Suppressor macrophage treated with lipopolysaccharide for 4 hours (primary cell): ENCODE measurements around the gene MMP28.

Source experiments
- DNase-seq: peaks from one replicate; pipeline ENCODE4 v3.0.0-alpha.2; 2020

Gene MMP28

DNA sequence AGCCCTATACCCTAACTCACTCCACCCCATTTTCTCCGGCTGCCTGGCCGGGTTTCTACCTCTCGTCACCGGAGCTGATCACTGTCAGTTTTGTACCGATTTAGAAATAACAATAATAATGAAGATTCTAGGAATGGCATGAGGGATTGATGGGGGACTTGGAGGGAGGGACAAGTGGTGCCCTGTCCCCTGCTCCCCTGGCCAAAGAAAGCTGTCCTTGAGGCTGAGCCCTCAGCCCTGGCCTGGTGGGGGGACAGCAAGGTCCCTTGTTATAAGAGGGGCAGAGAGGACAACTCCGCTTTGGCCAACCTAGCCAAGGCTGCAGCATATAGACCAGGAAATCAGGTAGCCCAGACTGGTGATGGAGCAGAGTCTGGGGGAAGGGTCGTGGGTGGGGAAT, 52.9 kb downstream of the MMP28 start:
- no peak for DNase-seq

DNA sequence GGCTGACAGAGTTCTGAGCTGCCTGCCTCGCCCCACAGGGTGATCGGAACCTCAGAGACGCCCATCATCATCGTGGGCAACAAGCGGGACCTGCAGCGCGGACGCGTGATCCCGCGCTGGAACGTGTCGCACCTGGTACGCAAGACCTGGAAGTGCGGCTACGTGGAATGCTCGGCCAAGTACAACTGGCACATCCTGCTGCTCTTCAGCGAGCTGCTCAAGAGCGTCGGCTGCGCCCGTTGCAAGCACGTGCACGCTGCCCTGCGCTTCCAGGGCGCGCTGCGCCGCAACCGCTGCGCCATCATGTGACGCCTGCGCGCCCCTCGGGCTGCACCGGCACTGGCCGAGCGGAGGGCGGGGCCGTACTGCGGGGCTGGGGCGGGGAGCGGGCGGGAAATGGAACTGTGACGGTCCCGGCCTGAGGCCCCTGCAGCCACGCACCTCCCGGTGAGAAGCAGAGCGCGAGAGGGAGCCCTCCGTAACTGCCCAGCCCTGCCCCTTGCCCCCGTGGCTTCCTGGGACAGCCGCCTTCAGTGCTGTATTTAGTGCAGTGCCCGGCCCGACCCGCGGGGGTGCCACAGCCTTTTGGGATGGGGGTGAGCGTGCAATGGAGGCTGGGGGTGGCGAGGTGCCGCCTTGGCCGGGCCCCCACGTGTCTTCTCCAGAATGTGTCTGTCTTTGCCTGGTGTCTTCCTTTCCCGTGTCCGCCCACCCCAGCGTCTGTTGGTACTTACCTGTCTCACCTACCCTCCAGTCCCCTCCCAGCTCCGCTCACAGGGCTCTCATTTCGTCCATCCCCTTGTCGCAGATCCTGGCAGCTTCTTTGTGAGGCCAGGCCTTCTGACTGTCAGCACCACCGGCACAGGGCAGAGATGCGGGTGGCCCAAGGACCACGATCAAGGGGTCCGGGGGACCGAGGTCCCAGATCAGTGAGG, 54.2 kb downstream of the MMP28 start:
- DNase-seq = no peak

DNA sequence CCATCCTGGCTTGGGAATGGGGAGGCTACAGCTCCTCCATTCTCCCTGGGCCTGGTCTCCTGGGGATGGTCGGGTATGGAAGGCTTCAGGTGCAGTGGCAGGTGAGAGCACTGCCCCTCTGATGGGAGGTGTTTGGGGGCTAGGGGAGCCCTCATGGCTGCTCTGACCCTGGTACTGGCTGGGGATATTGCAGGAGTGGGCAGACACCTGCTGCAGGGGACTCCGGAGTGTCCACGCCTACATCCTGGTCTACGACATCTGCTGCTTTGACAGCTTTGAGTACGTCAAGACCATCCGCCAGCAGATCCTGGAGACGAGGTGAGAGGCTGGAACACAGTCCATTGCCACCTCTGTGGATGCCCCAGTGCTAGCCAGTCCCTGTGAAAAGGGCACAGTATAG, 55.2 kb downstream of the MMP28 start:
- no peak for DNase-seq

- no peak for DNase-seq
These were observed 56.8 kb downstream of the MMP28 start for GRCh38 chr17:35738519-35739133.

DNA sequence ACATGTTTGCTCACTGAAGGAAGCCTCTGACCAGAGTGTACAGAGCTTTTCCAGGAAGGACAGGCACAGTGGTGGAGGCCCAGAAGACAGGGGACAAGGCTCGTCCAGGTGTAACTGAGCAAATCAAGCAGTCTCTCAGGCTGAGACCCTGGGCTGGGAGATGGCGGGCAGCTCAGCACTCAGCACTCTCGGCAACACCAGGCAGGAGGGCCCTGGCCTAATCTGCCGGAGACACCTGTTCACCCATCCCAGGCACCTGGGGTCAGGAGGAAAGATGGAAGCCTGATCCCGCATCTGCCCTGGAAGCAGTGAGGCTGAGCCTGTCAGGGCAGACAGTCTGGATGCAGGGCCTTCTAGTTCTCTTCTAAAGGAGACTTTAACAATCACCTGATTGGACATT, 59.2 kb downstream of the MMP28 start:
- no peak for DNase-seq

GRCh38 chr17:35735036-35735805, 60.2 kb downstream of the MMP28 start:
- DNase-seq = no peak

DNA sequence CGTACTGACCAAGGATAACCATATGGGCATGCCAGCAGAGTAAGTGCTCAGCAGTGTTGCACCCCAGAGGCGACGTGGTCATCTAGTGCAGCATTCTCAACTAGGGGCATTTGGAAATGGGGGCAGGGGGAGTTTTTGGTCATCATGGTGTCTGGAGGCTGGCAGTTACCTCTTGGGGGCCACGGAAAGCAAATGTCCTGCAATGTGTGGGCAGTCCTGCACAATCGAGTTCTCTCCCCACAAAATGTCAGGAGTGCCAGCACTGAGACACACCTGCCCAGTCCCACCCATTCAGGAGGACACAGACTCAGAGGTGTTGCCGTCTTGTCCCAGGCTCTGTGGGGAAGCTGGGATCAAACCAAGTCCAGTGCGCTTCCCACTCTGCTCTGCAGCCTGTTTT, 61.0 kb downstream of the MMP28 start:
- no peak for DNase-seq

GRCh38 chr17:35733366-35733765, 62.1 kb downstream of the MMP28 start:
- no peak for DNase-seq

DNA sequence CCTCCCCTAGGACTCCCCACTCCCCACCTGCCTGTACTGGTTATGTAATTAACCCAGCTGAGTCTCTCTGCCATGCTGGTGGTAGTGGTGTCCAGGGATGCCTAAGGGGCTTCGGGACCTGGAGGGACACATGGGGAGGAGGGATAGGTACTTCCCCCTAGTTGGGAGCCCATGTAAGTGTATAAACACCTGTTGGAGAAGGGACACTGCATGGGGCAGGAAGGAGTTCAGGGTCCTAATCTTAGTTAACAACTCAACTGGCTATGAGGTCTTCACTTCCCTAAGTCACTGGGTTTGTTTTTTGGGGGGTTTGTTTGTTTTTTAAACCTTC, 62.7 kb downstream of the MMP28 start:
- no peak for DNase-seq

DNA sequence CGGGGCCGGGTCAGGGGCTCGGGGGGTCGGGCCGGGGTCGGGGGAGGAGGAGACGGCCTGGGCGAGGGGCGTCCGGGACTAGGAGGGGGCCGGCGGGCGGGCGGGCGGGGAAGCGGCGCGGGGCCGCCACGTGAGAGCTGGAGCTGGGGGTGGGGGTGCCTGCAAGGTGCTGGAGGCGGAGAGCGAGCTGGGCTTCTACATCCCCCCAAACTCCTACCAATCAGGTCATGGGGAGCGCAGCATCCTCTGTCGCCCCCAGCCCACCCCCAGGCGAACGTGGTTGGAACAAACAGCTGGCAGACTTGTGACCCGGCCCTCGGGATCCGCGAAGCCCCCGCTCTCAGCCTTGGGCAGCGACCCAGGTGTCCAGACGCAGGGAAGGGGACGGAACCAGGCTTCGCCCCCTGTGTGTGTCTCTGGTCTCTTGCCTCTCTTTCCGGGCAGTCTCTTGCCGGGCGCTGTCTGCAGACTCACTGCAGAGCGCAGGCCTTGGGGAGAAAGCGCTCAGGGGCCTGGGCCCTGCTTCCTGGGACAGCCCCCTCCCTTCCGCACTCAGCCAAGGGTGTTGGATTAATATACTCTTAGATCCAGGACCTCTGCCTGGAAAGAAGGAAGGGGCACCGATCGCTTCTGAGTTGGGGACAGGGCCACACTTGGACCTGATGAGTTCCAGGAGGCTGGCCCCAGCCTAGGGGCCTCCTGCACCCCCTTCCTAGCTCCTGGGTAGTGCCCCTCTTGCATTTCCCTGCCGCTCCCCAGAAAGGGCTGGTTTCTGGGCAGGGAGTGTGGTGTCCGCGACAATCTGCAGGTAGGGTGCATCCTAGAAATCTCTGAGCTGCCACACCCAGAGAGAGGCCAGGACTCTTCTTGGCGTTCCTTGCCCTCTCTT, 63.3 kb downstream of the MMP28 start:
- no peak for DNase-seq

- DNase-seq = no peak
These were observed 64.1 kb downstream of the MMP28 start, which contains the start of gene RASL10B for GRCh38 chr17:35731239-35731916. Gene RASL10B, plus strand, starts transcription at chr17:35731639. Its CDS starts 3,546 bp downstream, at chr17:35735185.

GRCh38 chr17:35730400-35731005, 64.9 kb downstream of the MMP28 start:
- DNase-seq = no peak

- no peak for DNase-seq
These were observed 66.0 kb downstream of the MMP28 start for GRCh38 chr17:35729405-35729833.

GRCh38 chr17:35728551-35728950, 66.9 kb downstream of the MMP28 start:
- no peak for DNase-seq

- DNase-seq = no peak
These were observed 67.8 kb downstream of the MMP28 start for GRCh38 chr17:35727635-35728034.

GRCh38 chr17:35726953-35727460, 68.4 kb downstream of the MMP28 start:
- DNase-seq = no peak

DNA sequence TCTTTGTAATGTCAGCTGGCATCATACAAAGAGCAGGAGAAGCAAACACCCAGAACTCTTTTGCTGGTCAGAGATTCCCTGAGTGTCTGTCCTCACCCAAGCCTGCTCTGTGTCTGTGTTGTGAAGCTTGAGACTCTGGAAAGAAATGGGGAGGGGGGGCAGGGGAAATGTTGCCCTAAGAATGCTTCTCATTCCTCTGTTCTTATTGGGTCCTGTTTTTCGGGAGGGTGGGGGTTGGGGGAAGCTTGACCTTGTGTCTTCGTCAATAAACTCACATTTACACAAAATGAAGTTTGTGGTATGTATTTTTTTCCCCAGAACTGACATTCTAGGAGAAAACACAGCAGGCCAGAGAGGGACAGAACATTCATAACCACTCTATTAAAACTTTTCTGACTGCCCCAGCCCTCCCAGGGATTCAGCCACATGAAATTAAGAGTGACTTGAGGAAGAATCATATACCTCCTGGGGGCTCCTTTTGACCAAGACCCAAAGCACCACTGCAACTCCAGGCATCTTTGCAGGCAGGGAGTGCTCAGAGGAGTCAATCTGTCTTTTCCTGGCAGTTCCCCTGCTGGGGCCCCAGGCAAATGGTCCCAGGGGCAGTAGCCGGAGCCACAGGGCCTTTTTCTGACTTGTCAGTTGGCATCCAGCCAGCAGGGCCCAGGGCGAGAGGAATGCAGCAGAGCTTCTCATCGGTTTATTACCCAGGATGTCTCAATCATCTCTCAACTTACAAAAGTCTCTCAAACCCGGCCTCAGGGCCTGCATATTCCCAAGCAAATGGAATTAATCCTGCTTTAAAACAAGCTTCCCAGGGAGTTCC, 69.1 kb downstream of the MMP28 start:
- no peak for DNase-seq

- no peak for DNase-seq
These were observed 69.7 kb downstream of the MMP28 start for GRCh38 chr17:35725802-35726126.

- no peak for DNase-seq
These were observed 70.4 kb downstream of the MMP28 start for GRCh38 chr17:35725058-35725457.

GRCh38 chr17:35723735-35724134, 71.7 kb downstream of the MMP28 start:
- DNase-seq = no peak

GRCh38 chr17:35717475-35717874, 78.0 kb downstream of the MMP28 start:
- DNase-seq = no peak
